Activated T-cell treated with anti-CD3 and anti-CD28 coated beads, Interleukin-2, amount 50 U/mL, for 4 hours (primary cell): ENCODE results near the gene AREL1. TPM values are rescaled to one million over a fixed set of nuclear protein-coding genes. Genes with fewer than 3 reads are reported as not detected.

Experiments
- ATAC-seq, 2 donors: fragments of 200-7000 bp; cut with Tn5 transposase; one replicate each; pipeline ENCODE4 v1.10.0; 2021
- DNase-seq: peaks from one replicate; pipeline ENCODE4 v3.0.0-alpha.2; 2020
- H3K27me3 Mint-ChIP-seq: one replicate; pipeline ENCODE4 v1.8.0; 2021; ENCODE audit warnings: low read depth, mixed read lengths
- H3K36me3 Mint-ChIP-seq: one replicate; pipeline ENCODE4 v1.8.0; 2022; ENCODE audit warnings: mixed read lengths; ENCODE audit not compliant: insufficient read depth
- H3K4me1 Mint-ChIP-seq: one replicate; pipeline ENCODE4 v1.8.0; 2021; ENCODE audit warnings: low read depth, mixed read lengths
- H3K4me3 Mint-ChIP-seq: one replicate; pipeline ENCODE4 v1.8.0; 2021; ENCODE audit warnings: mild to moderate bottlenecking, moderate library complexity, mixed read lengths
- H3K9me3 Mint-ChIP-seq: one replicate; pipeline ENCODE4 v1.8.0; 2021; ENCODE audit warnings: mixed read lengths
- total RNA-seq, 3 donors: library from RNA; stranded (reverse); gene quantifications; one replicate each; pipeline ENCODE4 v1.2.1, GENCODE V29; 2021

Gene AREL1
- total RNA-seq, 3 donors from 2014 or later = 31.1 to 38.0 (median 32.5) TPM

DNA sequence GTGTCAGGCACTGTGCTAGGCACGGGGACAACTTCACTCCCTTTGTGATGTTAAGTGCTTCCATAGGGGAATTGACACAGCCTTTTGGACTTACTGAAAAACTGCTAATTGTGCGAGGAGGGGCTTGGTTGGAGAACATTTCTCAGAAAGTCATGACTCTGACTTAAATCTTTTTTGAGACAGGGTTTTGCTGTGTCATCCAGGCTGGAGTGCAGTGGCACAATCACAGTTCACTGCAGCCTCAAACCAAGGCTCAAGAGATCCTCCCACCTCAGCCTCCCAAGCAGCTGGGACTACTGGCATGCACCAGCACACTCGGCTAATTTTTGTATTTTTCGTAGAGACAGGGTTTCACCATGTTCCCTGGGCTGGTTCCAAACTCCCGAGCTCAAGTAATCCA lies 90.6 kb downstream of the AREL1 start:
- ATAC-seq = no peak
- peaks cover 2% of the 10 kb centered on the region for H3K36me3 Mint-ChIP-seq
- no peak overlapping the region for H3K4me3 Mint-ChIP-seq

DNA sequence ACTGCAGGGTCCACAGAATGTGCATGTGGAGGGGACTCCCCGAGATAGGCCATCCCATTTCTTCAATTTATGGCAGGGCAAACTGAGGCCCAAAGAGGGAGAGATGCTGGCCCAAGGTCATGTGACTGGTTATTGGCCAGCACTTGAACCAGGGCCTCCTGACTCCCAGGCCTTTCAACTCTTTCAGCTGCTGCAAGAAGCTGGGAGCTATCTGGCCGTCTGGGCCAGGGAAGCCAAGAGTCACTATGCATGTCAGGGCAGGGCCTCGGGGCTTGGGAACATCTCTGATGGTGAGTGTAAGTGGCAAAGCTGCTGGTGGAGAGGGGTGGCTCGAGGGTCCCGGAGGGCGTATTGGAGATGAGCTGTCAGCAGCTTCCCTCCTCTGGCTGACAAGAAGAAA lies 91.3 kb downstream of the AREL1 start:
- H3K27me3 Mint-ChIP-seq = no peaks in the 10 kb centered on the region
- H3K9me3 Mint-ChIP-seq = no peaks in the 10 kb centered on the region
- H3K4me1 Mint-ChIP-seq = peaks cover 43% of the 10 kb centered on the region
- DNase-seq (no peak), ATAC-seq (no peak)
- H3K4me3 Mint-ChIP-seq = no peak overlapping the region
- H3K36me3 Mint-ChIP-seq = peaks cover 2% of the 10 kb centered on the region

More for the DNA sequence above, 90.6 kb downstream of the AREL1 start:
- Mint-ChIP-seq H3K27me3 (no peaks in the 10 kb centered on the region), H3K4me1 (peaks cover 40% of the 10 kb centered on the region), H3K9me3 (no peaks in the 10 kb centered on the region)
- DNase-seq = no peak

GRCh38 chr14:74620923-74621322 lies 92.0 kb downstream of the AREL1 start:
- no peak for ATAC-seq
- Mint-ChIP-seq H3K4me1 (peaks cover 48% of the 10 kb centered on the region), H3K4me3 (no peak overlapping the region), H3K36me3 (peaks cover 2% of the 10 kb centered on the region), H3K27me3 (no peaks in the 10 kb centered on the region), H3K9me3 (no peaks in the 10 kb centered on the region)
- DNase-seq = no peak

DNA sequence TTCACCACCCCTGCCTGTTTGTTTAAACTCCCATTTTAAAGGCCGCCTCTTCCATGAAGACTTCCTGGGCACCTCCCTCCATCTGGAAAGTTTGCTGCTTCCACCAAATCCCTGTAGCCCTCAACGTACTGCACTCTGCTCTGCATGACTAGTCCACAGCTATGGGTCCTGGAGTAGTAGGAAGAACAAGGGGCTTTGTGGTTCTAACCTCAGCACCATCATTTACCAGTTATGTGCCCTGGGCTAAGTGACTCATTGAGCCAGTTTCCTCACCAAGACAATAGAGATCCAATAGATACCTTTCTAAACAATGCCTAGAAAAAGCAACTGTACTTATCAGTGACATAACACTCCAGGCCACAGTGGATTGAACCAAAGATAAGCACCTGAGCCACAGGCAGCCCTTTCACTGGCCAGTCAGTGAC lies 92.4 kb downstream of the AREL1 start:
- Mint-ChIP-seq H3K27me3 (no peaks in the 10 kb centered on the region), H3K9me3 (no peaks in the 10 kb centered on the region), H3K4me1 (peaks cover 52% of the 10 kb centered on the region), H3K4me3 (no peak overlapping the region), H3K36me3 (peaks cover 2% of the 10 kb centered on the region)
- DNase-seq (no peak), ATAC-seq (peak; percentile 74 to 80)

- ATAC-seq = no peak
- Mint-ChIP-seq H3K4me1 (peaks cover 55% of the 10 kb centered on the region), H3K27me3 (no peaks in the 10 kb centered on the region), H3K36me3 (peaks cover 2% of the 10 kb centered on the region), H3K9me3 (no peaks in the 10 kb centered on the region), H3K4me3 (no peak overlapping the region)
- no peak for DNase-seq
Measured at GRCh38 chr14:74619672-74620131, 93.2 kb downstream of the AREL1 start.

- H3K27me3 Mint-ChIP-seq = peaks cover 2% of the 10 kb centered on the region
- ATAC-seq = peak; percentile 83 to 86
- peak; percentile 51 for DNase-seq
- H3K4me3 Mint-ChIP-seq = peak overlapping the region; percentile 63
- H3K4me1 Mint-ChIP-seq = peaks cover 61% of the 10 kb centered on the region
- H3K9me3 Mint-ChIP-seq = no peaks in the 10 kb centered on the region
- H3K36me3 Mint-ChIP-seq = peaks cover 2% of the 10 kb centered on the region
Measured at GRCh38 chr14:74618078-74618952, 94.6 kb downstream of the AREL1 start.

DNA sequence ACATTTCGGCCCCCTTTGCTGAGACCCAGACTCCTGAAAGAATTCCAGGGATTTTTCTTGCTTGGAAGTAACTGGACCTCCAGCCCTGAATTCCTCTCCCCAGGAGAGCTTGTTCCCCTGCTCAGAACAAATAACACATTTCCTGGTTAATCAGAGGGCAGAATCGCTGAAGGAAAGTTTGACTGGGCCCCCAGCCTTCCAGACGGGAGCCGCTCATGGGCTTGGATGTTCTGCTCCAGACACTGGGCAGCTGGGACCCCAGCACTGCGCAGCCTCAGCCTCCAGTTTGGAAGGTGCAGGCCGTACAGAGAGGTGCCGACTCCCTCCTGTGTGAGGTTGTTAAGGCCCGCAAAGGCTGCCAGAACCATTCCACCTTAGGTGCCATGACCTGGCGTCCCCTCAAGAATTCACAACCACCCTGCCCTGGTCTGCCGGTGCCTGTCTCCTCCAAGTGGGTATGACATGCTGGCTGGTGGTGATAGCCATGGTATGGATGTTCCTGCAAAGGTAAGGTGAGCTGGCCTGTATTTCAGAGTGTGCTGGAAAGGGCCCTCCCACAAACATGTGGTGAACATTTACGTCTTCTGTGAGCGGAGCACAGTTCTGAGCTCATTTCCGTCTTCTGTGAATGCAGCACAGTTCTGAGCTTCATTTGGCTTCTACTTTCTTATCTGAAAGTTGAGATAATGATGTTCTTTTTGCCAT lies 95.7 kb downstream of the AREL1 start:
- Mint-ChIP-seq H3K36me3 (peaks cover 2% of the 10 kb centered on the region), H3K4me1 (peaks cover 61% of the 10 kb centered on the region), H3K9me3 (no peaks in the 10 kb centered on the region), H3K4me3 (no peak overlapping the region), H3K27me3 (peaks cover 2% of the 10 kb centered on the region)
- DNase-seq (no peak), ATAC-seq (no peak)

- Mint-ChIP-seq H3K4me1 (peaks cover 61% of the 10 kb centered on the region), H3K36me3 (peaks cover 2% of the 10 kb centered on the region), H3K27me3 (peaks cover 2% of the 10 kb centered on the region), H3K4me3 (peak overlapping the region; percentile 20), H3K9me3 (no peaks in the 10 kb centered on the region)
- DNase-seq (no peak), ATAC-seq (no peak)
Measured at GRCh38 chr14:74616507-74616906, 96.4 kb downstream of the AREL1 start.

DNA sequence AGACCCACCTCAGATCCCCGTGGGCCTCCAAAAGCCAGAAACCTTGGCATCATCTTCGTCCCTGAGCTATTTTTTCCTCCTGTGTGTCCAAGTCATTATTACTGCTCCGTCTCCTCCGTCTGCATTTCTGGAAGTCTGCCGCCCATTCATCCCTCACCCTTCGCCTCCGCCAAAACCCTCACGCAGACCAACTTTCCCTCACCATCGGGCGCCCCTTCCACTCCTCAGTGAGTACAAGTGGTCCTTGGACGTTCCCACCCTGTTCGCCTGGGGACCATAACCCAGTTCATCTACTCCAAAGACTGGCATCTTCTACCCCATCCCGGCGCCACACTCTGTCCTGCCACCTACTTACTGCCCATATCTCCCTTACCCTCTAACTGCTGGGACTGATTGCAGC lies 97.1 kb downstream of the AREL1 start:
- ATAC-seq (no peak), DNase-seq (no peak)
- Mint-ChIP-seq H3K27me3 (peaks cover 6% of the 10 kb centered on the region), H3K9me3 (no peaks in the 10 kb centered on the region), H3K4me3 (no peak overlapping the region), H3K36me3 (no peaks in the 10 kb centered on the region), H3K4me1 (peaks cover 55% of the 10 kb centered on the region)

GRCh38 chr14:74614508-74615495 lies 98.1 kb downstream of the AREL1 start:
- ATAC-seq = no peak
- peaks cover 48% of the 10 kb centered on the region for H3K4me1 Mint-ChIP-seq
- no peaks in the 10 kb centered on the region for H3K36me3 Mint-ChIP-seq
- H3K4me3 Mint-ChIP-seq = no peak overlapping the region
- H3K27me3 Mint-ChIP-seq = peaks cover 9% of the 10 kb centered on the region
- DNase-seq = no peak
- H3K9me3 Mint-ChIP-seq = no peaks in the 10 kb centered on the region

- peak overlapping the region; percentile 8 for H3K4me3 Mint-ChIP-seq
- DNase-seq = no peak
- H3K36me3 Mint-ChIP-seq = no peaks in the 10 kb centered on the region
Measured at GRCh38 chr14:74613211-74613914, 99.5 kb downstream of the AREL1 start.

GRCh38 chr14:74612350-74613021 lies 100.4 kb downstream of the AREL1 start:
- Mint-ChIP-seq H3K4me3 (peak overlapping the region; percentile 76), H3K36me3 (no peaks in the 10 kb centered on the region), H3K9me3 (no peaks in the 10 kb centered on the region), H3K27me3 (peaks cover 9% of the 10 kb centered on the region), H3K4me1 (peaks cover 34% of the 10 kb centered on the region)
- peak; percentile 77 for DNase-seq
- peak; percentile 85 to 86 for ATAC-seq

More at GRCh38 chr14:74613211-74613914, 99.5 kb downstream of the AREL1 start:
- no peak for ATAC-seq
- Mint-ChIP-seq H3K27me3 (peaks cover 9% of the 10 kb centered on the region), H3K4me1 (peaks cover 43% of the 10 kb centered on the region), H3K9me3 (no peaks in the 10 kb centered on the region)
